ENCODE data around the gene TM4SF1.
"Not testable (repeated sequence)": the region's sequence is repeated elsewhere in the genome, so short reads cannot be mapped to it uniquely, and the experiment has no call there.

TM4SF1 gene

GRCh38 chr3:149395107-149396089 is 17.9 kb upstream of the TM4SF1 start:
- DNase-seq (ENCODE audit: low spot score) = no peak

- DNase-seq (ENCODE audit: low spot score) = no peak
These were observed 16.1 kb upstream of the TM4SF1 start for GRCh38 chr3:149393345-149394160.

GRCh38 chr3:149391960-149392359 is 14.5 kb upstream of the TM4SF1 start:
- no peak for DNase-seq (ENCODE audit: low spot score)

GRCh38 chr3:149390772-149391212 is 13.3 kb upstream of the TM4SF1 start:
- DNase-seq (ENCODE audit: low spot score) = no peak

- no peak for DNase-seq (ENCODE audit: low spot score)
These were observed 12.8 kb upstream of the TM4SF1 start for GRCh38 chr3:149390294-149390693.

- DNase-seq (ENCODE audit: low spot score) = no peak
These were observed 11.3 kb upstream of the TM4SF1 start for GRCh38 chr3:149388531-149389417.

DNA sequence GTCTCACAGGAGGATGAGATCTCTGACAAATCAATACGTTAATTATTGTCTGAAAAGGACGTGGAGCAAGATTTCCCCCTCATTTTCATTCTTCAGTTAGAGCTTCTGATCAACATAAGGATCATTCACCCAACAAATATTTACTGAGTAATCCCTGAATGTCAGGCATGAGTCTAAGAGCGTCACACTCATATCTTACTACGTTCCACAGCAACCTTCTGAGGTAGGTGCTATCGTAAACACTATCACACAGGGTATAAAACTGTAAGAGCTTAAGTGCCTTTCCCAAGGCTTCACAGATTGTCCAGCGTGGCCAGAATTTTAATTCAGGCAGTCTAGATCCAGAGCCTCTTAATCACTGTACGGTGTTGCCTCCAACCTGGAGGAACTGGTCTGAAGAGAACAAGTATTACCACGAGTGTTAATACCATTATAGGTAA is 10.6 kb upstream of the TM4SF1 start:
- DNase-seq (ENCODE audit: low spot score) = no peak

DNA sequence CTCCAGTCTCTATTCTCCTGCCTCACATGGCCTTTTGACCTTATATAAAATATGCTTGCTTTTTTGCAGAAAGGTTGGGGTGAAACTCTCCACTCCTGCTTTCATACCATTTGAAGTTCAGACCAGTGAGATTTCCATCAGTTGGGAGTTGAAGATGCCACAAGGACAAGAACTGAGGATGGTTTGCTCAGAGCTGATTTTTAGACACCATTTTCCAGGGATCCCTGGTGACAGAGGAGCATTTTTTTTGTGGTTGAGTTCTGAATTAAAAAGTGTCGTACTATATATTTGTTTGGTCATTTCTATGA is 8.8 kb upstream of the TM4SF1 start:
- DNase-seq (ENCODE audit: low spot score) = no peak

DNA sequence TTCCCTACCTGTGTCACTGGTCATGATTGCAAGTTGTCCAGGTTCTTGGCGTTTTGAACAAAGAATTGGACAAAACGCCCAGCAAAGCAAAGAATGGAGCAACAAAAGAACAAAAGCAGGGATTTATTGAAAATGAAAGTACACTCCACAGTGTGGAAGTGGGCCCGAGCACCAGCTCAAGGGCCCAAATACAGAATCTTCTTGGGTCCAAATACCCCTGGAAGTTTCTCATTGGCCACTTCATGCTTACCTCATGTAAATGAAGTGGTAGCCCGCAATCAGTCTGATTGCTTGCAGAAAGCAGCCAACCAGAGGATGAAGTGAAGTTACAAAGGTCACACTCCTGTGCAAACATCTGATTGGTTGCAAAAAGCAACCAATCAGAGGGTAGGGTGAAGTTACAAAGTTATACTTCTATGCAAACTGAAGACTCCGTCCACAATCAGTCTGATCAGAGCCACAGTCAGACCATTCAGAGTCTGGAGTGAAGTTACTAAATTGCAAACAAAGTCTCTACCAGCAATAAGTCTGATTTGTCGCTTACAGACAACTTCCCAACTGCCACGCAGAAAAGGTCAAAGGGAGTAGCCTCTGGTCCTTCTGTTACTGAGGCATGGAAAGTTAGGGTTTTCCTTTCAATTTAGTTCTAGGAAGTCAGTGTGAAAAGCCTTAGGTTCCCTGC is 8.3 kb upstream of the TM4SF1 start:
- DNase-seq (ENCODE audit: low spot score) = no peak

DNA sequence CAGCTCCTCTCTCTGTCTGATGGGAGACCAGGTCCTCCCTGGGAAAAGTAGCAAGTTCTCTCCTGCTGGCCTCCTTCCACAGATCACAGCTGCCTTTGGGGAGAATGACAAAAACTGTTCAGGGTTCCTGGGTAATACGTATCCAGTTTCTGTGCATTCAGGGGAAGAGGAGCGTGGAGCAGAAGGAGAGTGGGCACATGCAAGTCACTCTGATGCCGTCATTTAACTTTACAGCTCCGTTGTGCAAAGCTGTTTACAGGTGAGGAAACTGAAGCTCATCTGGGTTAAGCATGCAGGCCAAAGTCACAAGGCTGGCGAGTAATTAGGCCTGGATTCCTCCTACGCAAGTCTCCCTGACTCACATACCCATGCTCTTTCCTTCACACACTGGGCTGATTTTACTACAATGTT is 7.5 kb upstream of the TM4SF1 start:
- no peak for DNase-seq (ENCODE audit: low spot score)

DNA sequence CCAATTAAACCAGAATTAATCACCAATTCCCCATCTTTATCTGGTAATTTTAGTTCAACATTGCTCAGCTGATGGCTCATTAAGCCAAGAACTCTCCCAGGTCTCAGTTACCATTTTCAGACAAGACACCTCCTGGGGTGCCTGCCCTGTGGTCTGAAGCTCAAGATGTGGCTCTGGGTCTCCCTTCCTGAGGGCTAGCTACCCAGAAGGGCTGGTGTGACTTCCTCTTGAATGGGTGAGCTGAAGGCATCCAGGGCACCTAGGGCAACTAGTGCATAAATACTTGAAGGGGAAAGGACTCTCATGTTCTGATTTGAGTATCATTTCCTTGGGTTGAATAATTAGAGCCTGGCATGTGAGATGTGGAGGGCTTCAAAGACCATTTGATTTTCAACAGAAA is 6.7 kb upstream of the TM4SF1 start:
- no peak for DNase-seq (ENCODE audit: low spot score)

- DNase-seq (ENCODE audit: low spot score) = no peak
These were observed 6.3 kb upstream of the TM4SF1 start for GRCh38 chr3:149383703-149384102.

GRCh38 chr3:149382518-149382917 is 5.1 kb upstream of the TM4SF1 start:
- no peak for DNase-seq (ENCODE audit: low spot score)

DNA sequence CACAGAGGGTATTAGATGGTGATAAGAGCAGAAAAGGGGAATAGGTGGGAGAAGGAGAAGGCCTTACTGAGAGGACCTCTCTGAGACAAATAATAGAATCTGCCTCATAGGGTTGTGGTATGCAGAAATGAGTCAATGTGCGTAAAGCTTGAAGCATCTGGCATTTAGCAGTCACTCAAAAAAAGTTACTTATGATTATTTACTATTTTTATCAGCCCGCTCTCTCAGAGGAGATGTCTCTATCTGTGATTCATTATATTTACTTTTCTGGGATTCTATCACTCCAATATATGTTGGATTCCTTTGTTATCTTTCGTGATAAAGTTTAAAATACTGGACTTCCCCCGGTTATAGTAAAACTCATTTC is 4.6 kb upstream of the TM4SF1 start:
- DNase-seq (ENCODE audit: low spot score) = no peak

GRCh38 chr3:149381173-149382100 is 4.0 kb upstream of the TM4SF1 start:
- DNase-seq (ENCODE audit: low spot score) = no peak

GRCh38 chr3:149380220-149380619 is 2.8 kb upstream of the TM4SF1 start:
- not testable (repeated sequence) for DNase-seq (ENCODE audit: low spot score)

GRCh38 chr3:149378478-149379309 is 1.2 kb upstream of the TM4SF1 start:
- DNase-seq (ENCODE audit: low spot score) = no peak

- DNase-seq (ENCODE audit: low spot score) = no peak
These were observed 586 bp downstream of the TM4SF1 start for GRCh38 chr3:149376718-149377407.
